ENCODE results near the gene ARHGAP45.

DNA sequence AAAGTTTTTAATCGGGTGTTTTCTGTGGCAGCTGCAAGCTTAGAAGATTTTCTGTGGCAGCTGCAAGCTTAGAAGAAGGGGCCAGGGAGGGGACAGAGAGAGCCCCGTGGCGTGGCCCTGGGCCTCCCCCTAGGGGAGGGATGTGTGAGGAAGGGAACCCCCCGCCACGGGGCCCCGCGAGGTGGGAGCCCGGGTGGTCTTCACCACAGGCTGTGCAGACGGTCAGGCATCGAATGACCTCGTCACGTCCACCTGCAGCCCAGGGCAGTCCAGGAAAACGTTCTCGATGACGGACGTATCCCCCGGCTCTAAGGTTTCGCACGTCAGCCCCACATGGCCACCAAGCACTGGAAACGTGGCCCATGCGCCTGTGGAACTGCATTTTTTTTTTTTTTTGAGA is 19.6 kb downstream of the ARHGAP45 start:
- TF ChIP-seq, protein P1, sequence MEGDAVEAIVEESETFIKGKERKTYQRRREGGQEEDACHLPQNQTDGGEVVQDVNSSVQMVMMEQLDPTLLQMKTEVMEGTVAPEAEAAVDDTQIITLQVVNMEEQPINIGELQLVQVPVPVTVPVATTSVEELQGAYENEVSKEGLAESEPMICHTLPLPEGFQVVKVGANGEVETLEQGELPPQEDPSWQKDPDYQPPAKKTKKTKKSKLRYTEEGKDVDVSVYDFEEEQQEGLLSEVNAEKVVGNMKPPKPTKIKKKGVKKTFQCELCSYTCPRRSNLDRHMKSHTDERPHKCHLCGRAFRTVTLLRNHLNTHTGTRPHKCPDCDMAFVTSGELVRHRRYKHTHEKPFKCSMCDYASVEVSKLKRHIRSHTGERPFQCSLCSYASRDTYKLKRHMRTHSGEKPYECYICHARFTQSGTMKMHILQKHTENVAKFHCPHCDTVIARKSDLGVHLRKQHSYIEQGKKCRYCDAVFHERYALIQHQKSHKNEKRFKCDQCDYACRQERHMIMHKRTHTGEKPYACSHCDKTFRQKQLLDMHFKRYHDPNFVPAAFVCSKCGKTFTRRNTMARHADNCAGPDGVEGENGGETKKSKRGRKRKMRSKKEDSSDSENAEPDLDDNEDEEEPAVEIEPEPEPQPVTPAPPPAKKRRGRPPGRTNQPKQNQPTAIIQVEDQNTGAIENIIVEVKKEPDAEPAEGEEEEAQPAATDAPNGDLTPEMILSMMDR (IDR thresholded peaks at IDR 0.05): no peak
- TF ChIP-seq EP300 (IDR thresholded peaks at IDR 0.05): no peak
- TF ChIP-seq POLR2AphosphoS5 (IDR thresholded peaks at IDR 0.05): no peak
